ENCODE results near the gene RUNX1.

Gene RUNX1

GRCh38 chr21:34886240-34887104, 162.6 kb downstream of the RUNX1 start:
- no peak for DNase-seq (ENCODE audit: extremely low read depth in 1 of 2, low read depth in 1 of 2)

GRCh38 chr21:34885626-34886239, 163.4 kb downstream of the RUNX1 start:
- DNase-seq (ENCODE audit: extremely low read depth in 1 of 2, low read depth in 1 of 2) = no peak

DNA sequence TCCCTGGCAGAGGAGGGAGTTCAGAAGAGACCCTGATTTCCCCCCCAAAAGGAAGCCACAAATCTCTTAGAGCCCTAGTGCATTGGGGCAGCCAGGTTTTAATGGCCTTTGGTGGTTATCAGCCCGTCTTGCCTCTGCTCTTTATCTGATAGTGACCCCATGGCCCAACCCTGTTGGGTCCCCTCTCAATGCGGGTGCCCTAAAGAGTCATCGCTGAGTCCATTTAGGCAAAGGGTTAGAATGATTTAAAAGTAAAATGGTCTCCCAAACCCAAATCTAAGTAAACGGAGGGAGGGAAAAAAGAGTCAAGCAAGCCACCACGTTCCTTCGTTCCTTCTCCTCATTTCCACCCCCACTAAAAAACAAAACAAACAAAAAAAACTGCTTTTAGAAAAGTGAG, 164.0 kb downstream of the RUNX1 start:
- no peak for DNase-seq (ENCODE audit: extremely low read depth in 1 of 2, low read depth in 1 of 2)

- no peak for DNase-seq (ENCODE audit: extremely low read depth in 1 of 2, low read depth in 1 of 2)
Measured at GRCh38 chr21:34884346-34884929, 164.7 kb downstream of the RUNX1 start.

- no peak for DNase-seq (ENCODE audit: extremely low read depth in 1 of 2, low read depth in 1 of 2)
Measured at GRCh38 chr21:34883491-34884271, 165.4 kb downstream of the RUNX1 start.

GRCh38 chr21:34882719-34883131, 166.4 kb downstream of the RUNX1 start:
- DNase-seq (ENCODE audit: extremely low read depth in 1 of 2, low read depth in 1 of 2) = no peak

DNA sequence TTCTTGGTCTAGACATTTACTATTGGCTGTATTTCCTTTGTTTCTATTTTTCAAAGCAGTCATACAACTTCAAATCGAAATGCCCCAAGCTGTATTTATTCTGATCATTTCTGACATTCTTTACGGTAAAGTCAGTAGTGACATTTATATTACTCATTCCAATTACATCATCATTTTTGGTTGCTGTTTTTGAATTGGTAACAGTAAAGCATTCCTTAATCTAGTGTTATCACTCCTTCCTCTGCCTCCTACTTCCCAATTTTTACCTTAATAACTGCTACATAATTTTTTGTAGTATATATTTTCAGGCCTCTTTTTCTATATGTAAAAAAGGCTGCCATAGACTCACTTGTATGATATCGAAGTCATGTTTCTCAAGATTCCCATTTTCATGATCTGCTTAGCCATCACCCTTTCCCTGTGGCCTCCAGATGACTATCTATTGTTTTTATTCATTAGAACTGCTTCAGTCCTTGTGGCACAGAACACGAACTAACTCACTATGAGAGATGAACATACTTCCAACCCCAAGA, 167.2 kb downstream of the RUNX1 start:
- DNase-seq (ENCODE audit: extremely low read depth in 1 of 2, low read depth in 1 of 2) = no peak

DNA sequence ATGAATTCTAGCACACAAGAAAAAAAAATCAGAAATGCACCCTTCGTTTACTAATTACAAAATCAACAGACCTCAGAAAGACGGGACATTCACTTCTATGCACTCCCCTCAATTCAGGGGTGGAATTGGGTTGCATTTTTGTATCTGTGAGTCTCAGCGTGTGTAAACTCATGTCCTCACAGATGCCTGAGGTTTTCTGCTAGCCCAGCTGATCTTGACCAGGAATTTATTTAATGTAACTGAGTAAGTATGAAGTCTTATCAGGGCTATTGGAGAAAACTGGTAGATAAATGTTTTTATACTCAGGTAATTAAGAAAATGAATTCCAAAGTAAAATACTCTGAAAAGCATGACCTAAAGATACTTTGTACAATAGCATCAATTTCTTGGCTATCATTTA, 167.7 kb downstream of the RUNX1 start:
- no peak for DNase-seq (ENCODE audit: extremely low read depth in 1 of 2, low read depth in 1 of 2)

GRCh38 chr21:34880401-34880800, 168.7 kb downstream of the RUNX1 start:
- DNase-seq (ENCODE audit: extremely low read depth in 1 of 2, low read depth in 1 of 2) = no peak

- DNase-seq (ENCODE audit: extremely low read depth in 1 of 2, low read depth in 1 of 2) = no peak
Measured at GRCh38 chr21:34878940-34879339, 170.2 kb downstream of the RUNX1 start.

GRCh38 chr21:34878501-34878900, 170.6 kb downstream of the RUNX1 start:
- DNase-seq (ENCODE audit: extremely low read depth in 1 of 2, low read depth in 1 of 2) = no peak

GRCh38 chr21:34877485-34878128, 171.5 kb downstream of the RUNX1 start:
- no peak for DNase-seq (ENCODE audit: extremely low read depth in 1 of 2, low read depth in 1 of 2)

- no peak for DNase-seq (ENCODE audit: extremely low read depth in 1 of 2, low read depth in 1 of 2)
Measured at GRCh38 chr21:34875830-34876229, 173.3 kb downstream of the RUNX1 start.

- no peak for DNase-seq (ENCODE audit: extremely low read depth in 1 of 2, low read depth in 1 of 2)
Measured at GRCh38 chr21:34874684-34875513, 174.2 kb downstream of the RUNX1 start.

DNA sequence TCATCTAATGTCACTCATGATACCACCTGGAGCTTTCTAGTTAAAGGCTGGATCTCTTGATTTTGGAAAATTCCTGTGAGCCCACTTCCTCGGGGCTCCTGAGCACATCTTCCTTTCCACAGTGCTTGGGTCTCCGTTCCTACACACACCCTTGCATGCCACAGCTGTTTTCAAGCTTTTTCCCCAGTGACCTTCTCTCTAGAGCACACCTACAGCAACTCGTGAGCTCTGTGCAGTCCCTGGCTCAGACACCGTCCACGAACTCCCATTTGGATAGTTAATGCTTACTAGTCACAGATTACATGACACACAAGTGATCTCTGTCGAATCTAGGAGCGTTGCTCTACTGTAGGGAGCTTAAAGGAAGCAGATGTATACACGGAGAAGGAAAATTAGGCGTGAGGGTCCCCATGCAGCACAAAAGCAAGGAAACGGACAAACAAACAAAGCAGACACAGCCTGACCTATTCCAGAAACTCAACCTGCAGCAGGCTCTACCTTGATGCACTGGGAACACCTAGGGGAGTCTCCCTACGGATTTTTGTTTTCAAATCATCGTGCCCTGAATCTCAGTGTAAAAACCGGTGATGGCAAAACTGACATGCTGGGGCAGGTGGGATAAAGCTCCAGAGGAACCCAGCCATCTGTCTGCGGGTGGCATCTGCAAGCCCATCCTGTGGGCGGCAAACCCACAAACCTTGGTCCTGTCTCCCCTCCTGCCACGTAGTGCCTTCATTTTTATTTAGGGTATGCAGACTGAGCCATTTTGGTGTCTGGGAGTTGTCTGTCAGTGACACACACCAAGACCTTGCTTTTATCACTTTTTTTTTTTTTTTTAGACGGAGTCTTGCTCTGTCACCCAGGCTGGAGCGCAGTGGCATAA, 177.8 kb downstream of the RUNX1 start:
- DNase-seq (ENCODE audit: extremely low read depth in 1 of 2, low read depth in 1 of 2) = no peak

GRCh38 chr21:34870246-34870645, 178.9 kb downstream of the RUNX1 start:
- DNase-seq (ENCODE audit: extremely low read depth in 1 of 2, low read depth in 1 of 2) = no peak

DNA sequence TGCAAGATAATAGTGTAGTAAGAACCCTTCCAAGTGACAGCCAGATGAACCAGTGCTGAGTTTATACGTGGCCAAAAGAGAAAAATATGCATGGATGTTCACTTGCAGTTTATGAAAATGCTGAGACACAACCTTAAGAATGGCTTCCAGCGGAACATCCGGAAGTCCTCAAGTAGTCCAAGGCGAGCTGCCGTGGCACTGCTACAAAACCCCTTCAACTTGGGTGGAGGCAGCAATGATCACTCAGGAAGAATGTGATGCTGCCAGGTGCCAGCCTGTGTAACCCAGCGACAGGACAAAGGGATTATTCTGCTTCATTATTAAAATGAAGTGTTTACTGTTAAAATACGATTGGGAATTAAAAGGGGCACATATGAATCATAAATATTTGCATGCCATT, 179.6 kb downstream of the RUNX1 start:
- DNase-seq (ENCODE audit: extremely low read depth in 1 of 2, low read depth in 1 of 2) = no peak

- DNase-seq (ENCODE audit: extremely low read depth in 1 of 2, low read depth in 1 of 2) = no peak
Measured at GRCh38 chr21:34867785-34868184, 181.3 kb downstream of the RUNX1 start.
